ENCODE results near the gene DLL1.

GRCh38 chr6:170272341-170273065, 18.4 kb downstream of the DLL1 start:
- no peak for TF ChIP-seq POLR2A (IDR thresholded peaks at IDR 0.05)
- TF ChIP-seq, protein P1, sequence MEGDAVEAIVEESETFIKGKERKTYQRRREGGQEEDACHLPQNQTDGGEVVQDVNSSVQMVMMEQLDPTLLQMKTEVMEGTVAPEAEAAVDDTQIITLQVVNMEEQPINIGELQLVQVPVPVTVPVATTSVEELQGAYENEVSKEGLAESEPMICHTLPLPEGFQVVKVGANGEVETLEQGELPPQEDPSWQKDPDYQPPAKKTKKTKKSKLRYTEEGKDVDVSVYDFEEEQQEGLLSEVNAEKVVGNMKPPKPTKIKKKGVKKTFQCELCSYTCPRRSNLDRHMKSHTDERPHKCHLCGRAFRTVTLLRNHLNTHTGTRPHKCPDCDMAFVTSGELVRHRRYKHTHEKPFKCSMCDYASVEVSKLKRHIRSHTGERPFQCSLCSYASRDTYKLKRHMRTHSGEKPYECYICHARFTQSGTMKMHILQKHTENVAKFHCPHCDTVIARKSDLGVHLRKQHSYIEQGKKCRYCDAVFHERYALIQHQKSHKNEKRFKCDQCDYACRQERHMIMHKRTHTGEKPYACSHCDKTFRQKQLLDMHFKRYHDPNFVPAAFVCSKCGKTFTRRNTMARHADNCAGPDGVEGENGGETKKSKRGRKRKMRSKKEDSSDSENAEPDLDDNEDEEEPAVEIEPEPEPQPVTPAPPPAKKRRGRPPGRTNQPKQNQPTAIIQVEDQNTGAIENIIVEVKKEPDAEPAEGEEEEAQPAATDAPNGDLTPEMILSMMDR (IDR thresholded peaks at IDR 0.05): no peak
